PC-9 (cell line): ENCODE data around the gene RPA3.

Source experiments
- CTCF ChIP-seq: fragments of 200-600 bp; sonication (generic); conservative IDR thresholded peaks from 2 replicates; pipeline ENCODE4 v1.6.1; 2017; ENCODE audit warnings: mixed run types, antibody characterized with exemption, mild to moderate bottlenecking, moderate library complexity
- EZH2 ChIP-seq: fragments of 200-600 bp; sonication (generic); IDR thresholded peaks from 2 replicates; pipeline ENCODE4 v1.8.0; 2017; ENCODE audit warnings: antibody characterized with exemption, low read depth

- TF ChIP-seq CTCF (no peak), EZH2 (no peak)
Measured at GRCh38 chr7:7766671-7767070, 48.3 kb upstream of the RPA3 start.
